ENCODE results near the gene GPR137B. TPM values are rescaled to one million over a fixed set of nuclear protein-coding genes. Genes with fewer than 3 reads are reported as not detected.

Gene GPR137B
- total and polyA plus RNA-seq, 2 of the 4 experiments (the other 2 are of a cell fraction), result 4.5 to 12.3 TPM

- TF ChIP-seq, protein P1, sequence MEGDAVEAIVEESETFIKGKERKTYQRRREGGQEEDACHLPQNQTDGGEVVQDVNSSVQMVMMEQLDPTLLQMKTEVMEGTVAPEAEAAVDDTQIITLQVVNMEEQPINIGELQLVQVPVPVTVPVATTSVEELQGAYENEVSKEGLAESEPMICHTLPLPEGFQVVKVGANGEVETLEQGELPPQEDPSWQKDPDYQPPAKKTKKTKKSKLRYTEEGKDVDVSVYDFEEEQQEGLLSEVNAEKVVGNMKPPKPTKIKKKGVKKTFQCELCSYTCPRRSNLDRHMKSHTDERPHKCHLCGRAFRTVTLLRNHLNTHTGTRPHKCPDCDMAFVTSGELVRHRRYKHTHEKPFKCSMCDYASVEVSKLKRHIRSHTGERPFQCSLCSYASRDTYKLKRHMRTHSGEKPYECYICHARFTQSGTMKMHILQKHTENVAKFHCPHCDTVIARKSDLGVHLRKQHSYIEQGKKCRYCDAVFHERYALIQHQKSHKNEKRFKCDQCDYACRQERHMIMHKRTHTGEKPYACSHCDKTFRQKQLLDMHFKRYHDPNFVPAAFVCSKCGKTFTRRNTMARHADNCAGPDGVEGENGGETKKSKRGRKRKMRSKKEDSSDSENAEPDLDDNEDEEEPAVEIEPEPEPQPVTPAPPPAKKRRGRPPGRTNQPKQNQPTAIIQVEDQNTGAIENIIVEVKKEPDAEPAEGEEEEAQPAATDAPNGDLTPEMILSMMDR (conservative IDR thresholded peaks at IDR 0.05; ENCODE audit: low read depth, low read length), result no peak
- TF ChIP-seq CHD1 (IDR thresholded peaks at IDR 0.05; ENCODE audit: low read depth, low read length) (no peak), MXI1 (IDR thresholded peaks at IDR 0.05; ENCODE audit: borderline replicate concordance, low read depth, low read length) (no peak)
These were observed 18.3 kb downstream of the GPR137B start (continued) for GRCh38 chr1:236160540-236161127.

DNA sequence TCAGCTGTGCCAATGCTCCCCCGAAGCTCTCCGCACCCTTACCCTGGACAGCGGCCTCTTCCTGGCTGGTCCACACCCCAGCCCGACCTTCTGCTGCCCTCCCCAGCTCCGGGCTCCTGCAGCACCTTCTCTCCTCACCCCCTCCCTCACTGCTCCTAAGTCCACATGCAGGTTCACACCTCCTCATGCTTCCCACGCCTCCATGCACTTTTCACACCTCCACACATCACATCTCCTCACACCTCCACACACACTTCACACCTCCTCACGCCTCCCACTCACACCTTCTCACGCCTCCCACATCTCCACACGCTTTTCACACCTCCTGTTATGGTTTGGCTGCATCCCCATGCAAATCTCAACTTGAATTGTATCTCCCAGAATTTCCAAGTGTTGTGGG, 18.9 kb downstream of the GPR137B start:
- Histone ChIP-seq H4K91ac (ENCODE audit: insufficient read depth, low read depth, low read length) (no peak overlapping the region), H2BK15ac (ENCODE audit: low read depth, low read length) (no peak overlapping the region), H3K14ac (replicated peaks; ENCODE audit: low read depth, low read length) (no peak overlapping the region), H4K20me1 (ENCODE audit: insufficient read depth, low read length) (no peaks in the 10 kb centered on the region), H3K79me1 (ENCODE audit: low read depth in 1 of 2, low read length in 2 of 2) (no peaks in the 10 kb centered on the region), H2AFZ (replicated peaks; ENCODE audit: low read length, poor library complexity) (no peak overlapping the region), H3K27ac (ENCODE audit: insufficient read depth, low read length) (no peak overlapping the region), H3K9me3 (ENCODE audit: control insufficient read depth, insufficient read depth, low read length) (peaks cover 6% of the 10 kb centered on the region; the same call in 1 of the 2 replicates), H2AK9ac (replicated peaks; ENCODE audit: low read depth, low read length, poor library complexity) (no peak overlapping the region), H3K4me3 (ENCODE audit: insufficient read depth, low read depth, low read length) (no peak overlapping the region), H3K27me3 (ENCODE audit: control insufficient read depth, insufficient read depth, low read length) (no peaks in the 10 kb centered on the region), H4K8ac (ENCODE audit: low read depth in 2 of 2, low read length in 2 of 2) (no peak overlapping the region), H4K5ac (ENCODE audit: low read depth, low read length) (no peak overlapping the region), H3K9me1 (ENCODE audit: insufficient read depth, low read length) (no peaks in the 10 kb centered on the region; the same call in 1 of the 2 replicates), H3K9ac (ENCODE audit: low read depth, low read length) (no peak overlapping the region), H3K23ac (ENCODE audit: low read depth, low read length) (no peak overlapping the region), H3K4me1 (ENCODE audit: control insufficient read depth, insufficient read depth, low read length) (no peaks in the 10 kb centered on the region), H2BK20ac (ENCODE audit: low read depth, low read length) (no peak overlapping the region), H2AK5ac (ENCODE audit: low read depth, low read length) (no peak overlapping the region), H3K18ac (ENCODE audit: low read depth, low read length) (no peak overlapping the region), H2BK120ac (ENCODE audit: low read depth, low read length) (no peak overlapping the region), H3K4ac (ENCODE audit: low read depth, low read length) (no peak overlapping the region), H2BK5ac (ENCODE audit: low read depth, low read length, poor library complexity, severe bottlenecking) (no peak overlapping the region), H3K4me2 (ENCODE audit: low read depth, low read length) (no peak overlapping the region), H3K56ac (ENCODE audit: extremely low read depth, insufficient read depth, low read length) (no peak overlapping the region; the same call in 1 of the 2 replicates), H3K36me3 (ENCODE audit: control insufficient read depth, insufficient read depth, low read length) (peaks cover 2% of the 10 kb centered on the region; the same call in 1 of the 2 replicates)
- intact Hi-C loops (cut with micrococcal nuclease) (no loop called here), dilution Hi-C loops (cut with HindIII; ENCODE audit: low sequenced_read_pairs, unreplicated experiment) (no loop called here), in situ Hi-C loops (cut with MboI; ENCODE audit: low sequenced_read_pairs) (no loop called here)
- WGBS, 2 experiments (ENCODE audit: extremely low coverage in 2 of 2, insufficient read length in 1 of 2), result 60 to 80% methylated on average over 1 to 2 of the region's 9 CpGs
- CTCF ChIA-PET, result no interaction called here
- no peak for DNase-seq
- POLR2A ChIA-PET (ENCODE audit: unreplicated experiment), result no interaction called here
- no TSS peak for BruUV-seq (replicated peaks)
- no peak for ATAC-seq (ENCODE audit: low read depth)
- TF ChIP-seq BHLHE40 (IDR thresholded peaks at IDR 0.05; ENCODE audit: low read depth, low read length) (no peak), USF2 (IDR thresholded peaks at IDR 0.05; ENCODE audit: low read depth, low read length) (no peak), RCOR1 (IDR thresholded peaks at IDR 0.05; ENCODE audit: insufficient replicate concordance, low read length) (no peak), SMC3 (IDR thresholded peaks at IDR 0.05; ENCODE audit: low read depth, low read length) (no peak), MAFK (IDR thresholded peaks at IDR 0.05; ENCODE audit: low read depth, low read length) (no peak), MXI1 (IDR thresholded peaks at IDR 0.05; ENCODE audit: borderline replicate concordance, low read depth, low read length) (no peak), FOS (IDR thresholded peaks at IDR 0.05; ENCODE audit: low read depth, low read length) (no peak), RAD21 (IDR thresholded peaks at IDR 0.05; ENCODE audit: low read length) (no peak), CHD1 (IDR thresholded peaks at IDR 0.05; ENCODE audit: low read depth, low read length) (no peak), CEBPB (IDR thresholded peaks at IDR 0.05; ENCODE audit: low read depth, low read length) (no peak)
- TF ChIP-seq, protein P2, sequence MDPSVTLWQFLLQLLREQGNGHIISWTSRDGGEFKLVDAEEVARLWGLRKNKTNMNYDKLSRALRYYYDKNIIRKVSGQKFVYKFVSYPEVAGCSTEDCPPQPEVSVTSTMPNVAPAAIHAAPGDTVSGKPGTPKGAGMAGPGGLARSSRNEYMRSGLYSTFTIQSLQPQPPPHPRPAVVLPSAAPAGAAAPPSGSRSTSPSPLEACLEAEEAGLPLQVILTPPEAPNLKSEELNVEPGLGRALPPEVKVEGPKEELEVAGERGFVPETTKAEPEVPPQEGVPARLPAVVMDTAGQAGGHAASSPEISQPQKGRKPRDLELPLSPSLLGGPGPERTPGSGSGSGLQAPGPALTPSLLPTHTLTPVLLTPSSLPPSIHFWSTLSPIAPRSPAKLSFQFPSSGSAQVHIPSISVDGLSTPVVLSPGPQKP (IDR thresholded peaks at IDR 0.05; ENCODE audit: borderline replicate concordance, low read depth, low read length), result no peak
